Thymus (tissue), 11 donors: ENCODE results near the gene DCAF5. TPM values are rescaled to one million over a fixed set of nuclear protein-coding genes. Genes with fewer than 3 reads are reported as not detected.

ENCODE experiments used
- DNase-seq, 9 donors: peaks; one replicate each; pipeline ENCODE4 v3.0.0-alpha.2; 2013; ENCODE audit warnings: low spot score in 9 of 9, low read depth in 6 of 9, missing footprints in 1 of 9
- H3K27ac ChIP-seq, 2 donors: one replicate each; pipeline ENCODE4 v1.5.1; 2013; ENCODE audit warnings: control low read depth in 1 of 2, low read depth in 1 of 2, low read length in 1 of 2, mild to moderate bottlenecking in 1 of 2, moderate library complexity in 1 of 2
- H3K27me3 ChIP-seq, 2 donors: one replicate each; pipeline ENCODE4 v1.5.1; 2013; ENCODE audit warnings: low read length in 1 of 2; ENCODE audit not compliant: control insufficient read depth in 2 of 2, insufficient read depth in 1 of 2
- H3K36me3 ChIP-seq, 2 donors: one replicate each; pipeline ENCODE4 v1.5.1; 2013; ENCODE audit warnings: low read length in 1 of 2, mild to moderate bottlenecking in 1 of 2, moderate library complexity in 1 of 2; ENCODE audit not compliant: control insufficient read depth in 2 of 2, insufficient read depth in 2 of 2
- H3K4me1 ChIP-seq, 2 donors: one replicate each; pipeline ENCODE4 v1.5.1; 2013; ENCODE audit warnings: low read length in 2 of 2; ENCODE audit not compliant: control insufficient read depth in 2 of 2, insufficient read depth in 2 of 2
- H3K4me3 ChIP-seq, 2 donors: one replicate each; pipeline ENCODE4 v1.5.1; 2013; ENCODE audit warnings: low read length in 2 of 2, control low read depth in 1 of 2, mild to moderate bottlenecking in 1 of 2
- H3K9me3 ChIP-seq, 2 donors: one replicate each; pipeline ENCODE4 v1.5.1; 2013; ENCODE audit warnings: low read length in 1 of 2, mild to moderate bottlenecking in 1 of 2; ENCODE audit not compliant: control insufficient read depth in 2 of 2, insufficient read depth in 1 of 2
- WGBS: extraction: QIAGEN DNeasy Blood & Tissue Kit; methylation state at CpG from one replicate; pipeline ENCODE4 v1.1.7; 2013; 5-methylcytosine and 5-hydroxymethylcytosine counted together
- polyA plus RNA-seq: library from polyadenylated mRNA; stranded (reverse); fragments of 200-250 nt; gene quantifications from one replicate; pipeline ENCODE4 v1.2.3, GENCODE V29; 2013
- total RNA-seq: library from RNA; stranded (reverse); fragments of 120-200 nt; gene quantifications from one replicate; pipeline ENCODE4 v1.2.4, GENCODE V29; 2013
- donor health status: healthy.

Gene DCAF5
- total and polyA plus RNA-seq, 2 donors, result 13.5 to 26.6 TPM

DNA sequence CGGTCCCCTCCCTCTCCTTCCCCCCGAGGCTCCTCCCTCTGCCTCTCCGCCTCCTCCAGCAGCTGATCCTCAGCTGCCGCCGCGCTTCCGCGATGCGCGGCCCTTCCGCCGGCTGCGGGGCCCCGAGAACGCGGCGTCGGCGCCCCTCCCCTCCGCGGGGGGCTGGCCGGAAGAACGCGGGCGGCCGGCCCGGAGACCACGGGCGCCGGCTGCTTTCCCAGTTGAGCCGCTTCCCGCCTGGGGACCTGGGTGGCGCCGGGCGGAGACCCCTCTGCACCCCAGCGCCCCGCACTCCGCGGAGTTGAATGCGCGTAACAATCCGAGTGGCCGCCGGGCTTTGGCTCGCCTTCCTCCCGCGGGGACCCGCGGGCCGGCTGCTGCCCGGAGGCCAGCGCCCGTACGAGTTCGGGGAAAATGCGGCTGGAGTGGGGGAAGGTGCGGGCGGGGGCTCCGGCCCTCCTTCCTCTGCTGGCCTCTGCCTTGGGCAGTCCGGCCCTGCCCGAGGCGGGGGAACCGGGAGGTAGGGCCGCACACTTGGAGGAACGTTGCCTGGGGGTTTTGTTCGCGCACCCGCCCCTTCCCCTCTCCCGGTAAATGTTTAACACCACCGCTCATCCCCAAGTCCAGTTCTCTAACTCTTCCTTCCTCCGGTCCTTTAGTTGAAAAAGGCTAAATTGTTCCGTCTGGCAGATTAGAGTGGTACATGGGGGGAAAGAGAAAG lies 393 bp upstream of the DCAF5 start:
- Histone ChIP-seq H3K36me3 (peaks cover 5 to 9% of the 10 kb centered on the region in 2 donors), H3K4me1 (peaks cover 12 to 15% of the 10 kb centered on the region in 2 donors), H3K9me3 (no peaks in the 10 kb centered on the region), H3K27ac (peak overlapping the region; percentile 30 to 94), H3K27me3 (peaks cover 14 to 29% of the 10 kb centered on the region in 2 donors), H3K4me3 (peak overlapping the region; percentile 76 to 89)
- WGBS, result under 1% methylated on average over 72 of the region's 72 CpGs
- peak; percentile 79 to 96 (median 88) for DNase-seq

DNA sequence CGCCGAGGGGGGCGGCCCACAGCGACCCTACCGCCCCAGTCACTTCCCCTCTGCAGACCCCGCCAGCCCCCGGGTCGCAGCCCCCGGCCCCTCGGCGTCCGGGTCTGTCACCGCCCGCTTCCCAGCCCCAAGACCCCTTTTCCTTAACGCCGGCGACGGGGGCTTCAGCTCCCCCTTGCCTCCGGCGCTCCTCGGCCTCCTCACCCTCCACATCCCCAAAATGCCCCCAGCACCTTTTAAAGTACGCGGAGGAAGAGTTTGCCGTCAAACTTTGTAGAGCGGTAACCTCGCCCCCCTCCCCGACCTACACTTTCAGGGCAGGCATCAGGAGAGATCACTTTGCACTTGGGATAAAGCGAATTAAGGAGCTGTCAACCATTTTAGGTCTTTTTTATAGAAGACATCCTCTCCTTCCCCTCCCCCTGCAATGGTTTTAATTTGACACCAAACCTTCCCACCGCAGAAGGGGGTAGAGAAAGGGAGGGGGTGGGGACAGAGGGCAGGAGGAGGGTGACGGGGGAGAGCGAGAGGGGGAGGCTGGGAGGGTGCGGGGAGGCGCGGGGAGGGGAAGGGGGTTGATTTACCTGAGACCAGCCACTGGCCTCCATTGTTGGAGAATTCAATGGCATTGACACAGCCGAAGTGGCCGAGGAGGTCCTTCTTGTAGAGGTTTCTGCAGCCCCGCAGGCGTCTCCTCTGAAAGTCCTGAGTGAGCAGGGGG lies 578 bp downstream of the DCAF5 start:
- Histone ChIP-seq H3K9me3 (no peaks in the 10 kb centered on the region), H3K36me3 (peaks cover 5 to 9% of the 10 kb centered on the region in 2 donors), H3K27me3 (peaks cover 14 to 29% of the 10 kb centered on the region in 2 donors), H3K27ac (peak overlapping the region; percentile 91 to 94), H3K4me3 (peak overlapping the region; percentile 76 to 89), H3K4me1 (peaks cover 12 to 15% of the 10 kb centered on the region in 2 donors)
- peak; percentile 36 to 87 (median 57) for DNase-seq
- WGBS, result under 1% methylated on average over 38 of the region's 38 CpGs

GRCh38 chr14:69151458-69152180 lies 1.3 kb downstream of the DCAF5 start:
- Histone ChIP-seq H3K27ac (peak overlapping the region; percentile 91 to 94), H3K4me3 (peak overlapping the region; percentile 76 to 89), H3K4me1 (peaks cover 12 to 15% of the 10 kb centered on the region in 2 donors), H3K27me3 (peaks cover 14 to 29% of the 10 kb centered on the region in 2 donors), H3K36me3 (peaks cover 5 to 12% of the 10 kb centered on the region in 2 donors), H3K9me3 (no peaks in the 10 kb centered on the region)
- DNase-seq, result peak; percentile 42 to 83 (median 64)
- under 1% methylated on average over 57 of the region's 57 CpGs for WGBS

DNA sequence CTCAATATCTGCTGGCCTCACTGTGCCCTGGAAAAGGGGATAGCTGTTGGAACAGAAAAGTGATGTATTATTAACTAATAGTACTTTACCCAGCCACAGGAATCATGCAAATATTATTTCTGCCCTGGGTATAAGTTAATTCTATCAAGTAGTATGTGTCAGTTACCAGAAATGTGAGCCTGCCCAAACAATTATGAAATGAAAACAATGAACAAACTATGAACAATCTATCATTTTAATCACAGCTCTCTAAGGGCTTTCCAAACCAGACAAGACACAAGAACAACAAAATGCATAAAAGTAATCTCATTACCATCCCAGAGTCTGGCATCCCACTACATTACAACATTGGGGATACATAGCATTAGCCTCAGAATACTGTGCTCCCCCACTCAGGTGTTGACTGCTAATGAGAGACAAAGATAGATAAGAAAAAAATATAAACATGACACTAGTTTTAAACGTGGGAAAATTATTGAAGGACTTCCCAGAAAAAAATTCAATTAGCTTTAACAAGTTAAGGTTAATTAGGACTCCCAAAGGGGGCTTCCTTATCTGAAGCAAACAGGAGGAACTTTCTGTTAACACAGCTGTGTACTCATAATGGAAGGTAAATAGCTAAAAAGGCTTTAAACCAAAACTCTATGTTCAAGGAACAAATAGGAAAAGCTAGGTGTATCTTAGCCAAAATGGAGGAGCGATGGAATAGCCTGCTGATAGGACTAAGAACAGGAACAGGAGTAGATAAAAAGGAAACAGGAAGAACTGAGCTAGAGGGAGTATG lies 3.3 kb downstream of the DCAF5 start:
- Histone ChIP-seq H3K4me3 (no peak overlapping the region), H3K4me1 (peaks cover 12 to 15% of the 10 kb centered on the region in 2 donors), H3K27me3 (peaks cover 9 to 18% of the 10 kb centered on the region in 2 donors), H3K27ac (no peak overlapping the region), H3K36me3 (peaks cover 5 to 12% of the 10 kb centered on the region in 2 donors), H3K9me3 (no peaks in the 10 kb centered on the region)
- DNase-seq, result no peak
- WGBS, result 58% methylated on average over 2 of the region's 2 CpGs

DNA sequence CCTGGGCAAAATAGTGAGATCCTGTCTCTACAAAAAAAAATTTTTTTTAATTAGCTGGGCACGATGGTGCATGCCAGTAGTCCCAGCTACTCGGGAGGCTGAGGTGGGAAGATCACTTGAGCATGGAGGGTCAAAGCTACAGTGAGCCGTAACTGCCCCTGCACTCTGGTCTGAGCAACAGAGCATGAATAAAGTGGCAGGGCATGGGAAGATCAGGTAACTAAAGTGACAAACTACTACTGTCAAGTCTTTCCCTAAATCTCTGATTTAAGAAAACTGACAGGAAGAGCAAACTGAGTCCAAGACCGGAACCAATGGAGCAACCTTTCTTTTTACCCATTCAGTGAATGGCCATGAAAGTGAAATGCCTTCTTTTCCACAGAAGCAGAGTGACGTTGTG lies 10.8 kb downstream of the DCAF5 start:
- Histone ChIP-seq H3K36me3 (peaks cover 0 to 5% of the 10 kb centered on the region in 2 donors), H3K4me1 (no peaks in the 10 kb centered on the region), H3K9me3 (no peaks in the 10 kb centered on the region), H3K27ac (no peak overlapping the region), H3K27me3 (no peaks in the 10 kb centered on the region), H3K4me3 (no peak overlapping the region)
- no peak for DNase-seq
- 97% methylated on average over 5 of the region's 5 CpGs for WGBS

- no peak for DNase-seq
Measured at GRCh38 chr14:69141550-69141949, 11.4 kb downstream of the DCAF5 start.

DNA sequence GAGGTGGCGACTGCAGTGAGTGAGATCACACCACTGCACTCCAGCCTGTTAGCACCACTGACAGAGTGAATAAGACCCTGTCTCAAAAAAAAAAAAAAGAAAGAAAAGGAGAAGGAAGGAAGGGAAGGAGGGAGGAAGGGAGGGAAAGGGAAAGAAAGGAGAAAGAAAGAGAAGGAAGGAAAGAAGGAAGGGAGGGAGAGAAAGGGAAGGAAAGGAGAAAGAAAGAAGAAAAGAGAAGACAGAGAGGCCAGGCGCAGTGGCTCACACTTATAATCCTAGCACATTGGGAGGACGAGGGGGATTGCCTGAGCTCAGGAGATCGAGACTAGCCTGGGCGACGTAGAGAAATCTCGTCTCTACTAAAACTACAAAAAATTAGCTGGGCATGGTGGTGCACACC lies 13.2 kb downstream of the DCAF5 start:
- H3K27ac ChIP-seq, result no peak overlapping the region
- 84% methylated on average over 7 of the region's 7 CpGs for WGBS
- H3K4me1 ChIP-seq, result no peaks in the 10 kb centered on the region
- peaks cover 0 to 4% of the 10 kb centered on the region in 2 donors for H3K36me3 ChIP-seq
- no peaks in the 10 kb centered on the region for H3K27me3 ChIP-seq
- no peaks in the 10 kb centered on the region for H3K9me3 ChIP-seq
- no peak overlapping the region for H3K4me3 ChIP-seq
- no peak for DNase-seq

More at GRCh38 chr14:69141550-69141949, 11.4 kb downstream of the DCAF5 start:
- no peaks in the 10 kb centered on the region for H3K27me3 ChIP-seq
- 93% methylated on average over 1 of the region's 1 CpG for WGBS
- no peaks in the 10 kb centered on the region for H3K9me3 ChIP-seq
- no peaks in the 10 kb centered on the region for H3K4me1 ChIP-seq
- peaks cover 0 to 4% of the 10 kb centered on the region in 2 donors for H3K36me3 ChIP-seq
- no peak overlapping the region for H3K4me3 ChIP-seq
- H3K27ac ChIP-seq, result no peak overlapping the region

DNA sequence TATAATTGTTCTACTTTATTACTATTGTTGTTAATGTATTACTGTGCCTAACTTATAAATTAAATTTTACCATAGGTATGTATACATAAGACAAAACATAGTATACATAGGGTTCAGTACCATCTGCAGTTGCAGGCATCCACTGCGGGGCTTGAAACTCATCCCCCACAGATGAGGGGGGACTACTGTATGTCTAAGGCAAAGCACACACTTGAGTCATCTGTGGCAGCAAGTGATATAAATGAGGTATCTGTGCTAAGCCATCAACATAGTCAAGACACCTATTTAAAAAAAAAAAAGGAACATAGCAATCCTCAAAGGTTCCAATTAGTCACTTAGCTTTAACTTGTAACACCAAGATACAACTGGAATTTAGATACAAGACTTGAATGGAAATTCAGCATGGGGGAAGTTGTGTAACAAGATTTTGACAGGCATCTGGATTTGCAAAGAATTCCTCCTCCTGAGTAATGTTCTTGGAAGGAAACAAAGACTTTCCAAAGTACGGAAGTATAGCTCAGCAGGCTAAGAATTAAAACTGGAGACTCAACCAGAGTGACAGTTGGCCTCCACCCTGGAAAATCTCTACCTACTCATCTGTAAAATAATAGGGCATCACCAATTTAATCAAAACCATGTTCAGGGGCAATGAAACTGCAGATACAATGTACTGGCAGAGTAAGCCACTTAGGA lies 14.9 kb downstream of the DCAF5 start:
- DNase-seq, result no peak
- H3K27me3 ChIP-seq, result no peaks in the 10 kb centered on the region
- no peak overlapping the region for H3K4me3 ChIP-seq
- peaks cover 0 to 4% of the 10 kb centered on the region in 2 donors for H3K36me3 ChIP-seq
- H3K4me1 ChIP-seq, result no peaks in the 10 kb centered on the region
- WGBS, result 97% methylated on average over 2 of the region's 2 CpGs
- H3K9me3 ChIP-seq, result no peaks in the 10 kb centered on the region
- H3K27ac ChIP-seq, result no peak overlapping the region
